KOPT-K1 (cell line): ENCODE data around the gene PTPRN.
"Not testable (repeated sequence)": the region's sequence is repeated elsewhere in the genome, so short reads cannot be mapped to it uniquely, and the experiment has no call there.

Experiments
- H3K27ac ChIP-seq: fragments of 200-600 bp; sonication (generic); 2 replicates; pipeline ENCODE4 v1.5.1; 2016; ENCODE audit warnings: antibody characterized with exemption, mild to moderate bottlenecking, low read depth, low read length; ENCODE audit not compliant: poor library complexity, severe bottlenecking
- H3K36me3 ChIP-seq: fragments of 200-600 bp; sonication (generic); 2 replicates; pipeline ENCODE4 v1.5.1; 2017; ENCODE audit warnings: antibody characterized with exemption, mild to moderate bottlenecking, low read length, moderate library complexity; ENCODE audit not compliant: insufficient read depth
- H3K9me3 ChIP-seq: fragments of 200-600 bp; sonication (generic); 2 replicates; pipeline ENCODE4 v1.5.1; 2017; ENCODE audit warnings: antibody characterized with exemption, low read length, mild to moderate bottlenecking; ENCODE audit not compliant: insufficient read depth, poor library complexity, severe bottlenecking

Gene PTPRN

GRCh38 chr2:219272995-219273394 lies 36.2 kb downstream of the PTPRN start:
- Histone ChIP-seq H3K27ac (no peak overlapping the region), H3K36me3 (no peaks in the 10 kb centered on the region), H3K9me3 (no peaks in the 10 kb centered on the region)

GRCh38 chr2:219272356-219272755 lies 36.8 kb downstream of the PTPRN start:
- Histone ChIP-seq H3K9me3 (no peaks in the 10 kb centered on the region), H3K27ac (no peak overlapping the region)

GRCh38 chr2:219271021-219271420 lies 38.2 kb downstream of the PTPRN start:
- H3K27ac ChIP-seq: no peak overlapping the region
- H3K36me3 ChIP-seq: no peaks in the 10 kb centered on the region
- H3K9me3 ChIP-seq: no peaks in the 10 kb centered on the region

More at GRCh38 chr2:219272356-219272755, 36.8 kb downstream of the PTPRN start:
- no peaks in the 10 kb centered on the region for H3K36me3 ChIP-seq

- no peak overlapping the region for H3K27ac ChIP-seq
- no peaks in the 10 kb centered on the region for H3K36me3 ChIP-seq
- no peaks in the 10 kb centered on the region for H3K9me3 ChIP-seq
These were observed 39.2 kb downstream of the PTPRN start for GRCh38 chr2:219270055-219270372.

- H3K36me3 ChIP-seq: no peaks in the 10 kb centered on the region
- no peak overlapping the region for H3K27ac ChIP-seq
- no peaks in the 10 kb centered on the region for H3K9me3 ChIP-seq
These were observed 39.7 kb downstream of the PTPRN start for GRCh38 chr2:219269362-219270054.

- Histone ChIP-seq H3K9me3 (no peaks in the 10 kb centered on the region), H3K27ac (no peak overlapping the region)
These were observed 40.9 kb downstream of the PTPRN start for GRCh38 chr2:219268294-219268693.

GRCh38 chr2:219266886-219267285 lies 42.3 kb downstream of the PTPRN start:
- Histone ChIP-seq H3K36me3 (no peaks in the 10 kb centered on the region), H3K27ac (no peak overlapping the region), H3K9me3 (no peaks in the 10 kb centered on the region)

More at GRCh38 chr2:219268294-219268693, 40.9 kb downstream of the PTPRN start:
- no peaks in the 10 kb centered on the region for H3K36me3 ChIP-seq

GRCh38 chr2:219266232-219266631 lies 43.0 kb downstream of the PTPRN start:
- no peak overlapping the region for H3K27ac ChIP-seq
- H3K9me3 ChIP-seq: no peaks in the 10 kb centered on the region
- H3K36me3 ChIP-seq: no peaks in the 10 kb centered on the region

GRCh38 chr2:219261024-219261855 lies 48.0 kb downstream of the PTPRN start:
- Histone ChIP-seq H3K27ac (no peak overlapping the region), H3K36me3 (no peaks in the 10 kb centered on the region), H3K9me3 (no peaks in the 10 kb centered on the region)

GRCh38 chr2:219258942-219259341 lies 50.3 kb downstream of the PTPRN start:
- H3K9me3 ChIP-seq, H3K27ac ChIP-seq: not testable (repeated sequence)

GRCh38 chr2:219254590-219255201 lies 54.5 kb downstream of the PTPRN start:
- Histone ChIP-seq H3K36me3 (no peaks in the 10 kb centered on the region), H3K27ac (no peak overlapping the region), H3K9me3 (no peaks in the 10 kb centered on the region)

More at GRCh38 chr2:219258942-219259341, 50.3 kb downstream of the PTPRN start:
- not testable (repeated sequence) for H3K36me3 ChIP-seq

- no peaks in the 10 kb centered on the region for H3K36me3 ChIP-seq
- no peak within 1 kb of the TSS for H3K27ac ChIP-seq
- H3K9me3 ChIP-seq: no peaks in the 10 kb centered on the region
These were observed 55.2 kb downstream of the PTPRN start, which contains the start of gene TUBA4A for GRCh38 chr2:219253753-219254589. Gene TUBA4A (minus strand): TSS chr2:219253918. CDS start chr2:219253858, 60 bp downstream.

GRCh38 chr2:219252900-219253752 lies 56.1 kb downstream of the PTPRN start, which contains the start of gene TUBA4B:
Gene TUBA4B (plus strand): TSS chr2:219253243. CDS start chr2:219253408, 165 bp downstream.
- Histone ChIP-seq H3K36me3 (no peaks in the 10 kb centered on the region), H3K9me3 (no peaks in the 10 kb centered on the region), H3K27ac (no peak within 1 kb of the TSS)

- no peaks in the 10 kb centered on the region for H3K36me3 ChIP-seq
- H3K27ac ChIP-seq: no peak overlapping the region
- no peaks in the 10 kb centered on the region for H3K9me3 ChIP-seq
These were observed 56.7 kb downstream of the PTPRN start for GRCh38 chr2:219252570-219252899.
